HG02759 (cell line): Measurements from ENCODE around the gene ST8SIA4.

ENCODE experiments used
- ATAC-seq: cut with Tn5 transposase; IDR thresholded peaks from one replicate; pipeline ENCODE4 v1.9.1; 2021; ENCODE audit warnings: mild to moderate bottlenecking, moderate library complexity; ENCODE audit not compliant: unreplicated experiment

ST8SIA4 gene

GRCh38 chr5:100832252-100833230 is 70.5 kb downstream of the ST8SIA4 start:
- ATAC-seq = peak; percentile 30

GRCh38 chr5:100828898-100829356 is 74.2 kb downstream of the ST8SIA4 start:
- ATAC-seq = no peak

- ATAC-seq = peak; percentile 80
Observed at GRCh38 chr5:100828071-100828897, 74.8 kb downstream of the ST8SIA4 start.

- ATAC-seq = peak; percentile 31
Observed at GRCh38 chr5:100827481-100827889, 75.6 kb downstream of the ST8SIA4 start.

GRCh38 chr5:100826133-100826532 is 76.9 kb downstream of the ST8SIA4 start:
- ATAC-seq = peak; percentile 30

GRCh38 chr5:100824635-100825034 is 78.4 kb downstream of the ST8SIA4 start:
- no peak for ATAC-seq

- no peak for ATAC-seq
Observed at GRCh38 chr5:100823812-100824211, 79.3 kb downstream of the ST8SIA4 start.

GRCh38 chr5:100821751-100822150 is 81.3 kb downstream of the ST8SIA4 start:
- ATAC-seq = no peak

GRCh38 chr5:100818340-100818739 is 84.7 kb downstream of the ST8SIA4 start:
- peak; percentile 55 for ATAC-seq

GRCh38 chr5:100803397-100803796 is 99.7 kb downstream of the ST8SIA4 start:
- ATAC-seq = no peak

GRCh38 chr5:100802208-100802607 is 100.9 kb downstream of the ST8SIA4 start:
- no peak for ATAC-seq

- peak; percentile 86 for ATAC-seq
Observed at GRCh38 chr5:100800562-100800961, 102.5 kb downstream of the ST8SIA4 start.

GRCh38 chr5:100799166-100799565 is 103.9 kb downstream of the ST8SIA4 start:
- no peak for ATAC-seq

GRCh38 chr5:100797861-100798260 is 105.2 kb downstream of the ST8SIA4 start:
- ATAC-seq = no peak

GRCh38 chr5:100796851-100797250 is 106.2 kb downstream of the ST8SIA4 start:
- ATAC-seq = no peak

- ATAC-seq = no peak
Observed at GRCh38 chr5:100794844-100795243, 108.2 kb downstream of the ST8SIA4 start.

GRCh38 chr5:100794218-100794617 is 108.9 kb downstream of the ST8SIA4 start:
- ATAC-seq = no peak

GRCh38 chr5:100792781-100793180 is 110.3 kb downstream of the ST8SIA4 start:
- ATAC-seq = no peak

- no peak for ATAC-seq
Observed at GRCh38 chr5:100791391-100791790, 111.7 kb downstream of the ST8SIA4 start.

GRCh38 chr5:100790951-100791350 is 112.1 kb downstream of the ST8SIA4 start:
- no peak for ATAC-seq

- peak; percentile 61 for ATAC-seq
Observed at GRCh38 chr5:100790170-100790665, 112.9 kb downstream of the ST8SIA4 start.
